ENCODE data around the gene TCAF2. TPM values are rescaled to one million over a fixed set of nuclear protein-coding genes. Genes with fewer than 3 reads are reported as not detected.
"Not testable (repeated sequence)": the region's sequence is repeated elsewhere in the genome, so short reads cannot be mapped to it uniquely, and the experiment has no call there.

Gene TCAF2
- total RNA-seq = 0.54 TPM
- long read RNA-seq = 0 reads

GRCh38 chr7:143620646-143621045, at the start of gene TCAF2:
Gene TCAF2 (plus strand): TSS chr7:143620974.
- intact Hi-C loops (cut with DNase I) = not testable (repeated sequence)
- peak; percentile 94 for DNase-seq (ENCODE audit: low spot score)

GRCh38 chr7:143571501-143571900, 49.3 kb upstream of the TCAF2 start, which contains the start of gene CTAGE15:
Gene CTAGE15 (plus strand): TSS chr7:143571801. CDS start chr7:143571818, 17 bp downstream.
- intact Hi-C loops (cut with DNase I) = not testable (repeated sequence)

GRCh38 chr7:143588183-143588582, 32.6 kb upstream of the TCAF2 start:
- DNase-seq (ENCODE audit: low spot score); intact Hi-C loops (cut with DNase I): not testable (repeated sequence)

More at GRCh38 chr7:143571501-143571900, 49.3 kb upstream of the TCAF2 start, which contains the start of gene CTAGE15:
- DNase-seq (ENCODE audit: low spot score) = not testable (repeated sequence)

- intact Hi-C loops (cut with DNase I) = not testable (repeated sequence)
Measured at GRCh38 chr7:143589897-143590296, 30.9 kb upstream of the TCAF2 start.

GRCh38 chr7:143598086-143598485, 22.7 kb upstream of the TCAF2 start:
- intact Hi-C loops (cut with DNase I) = not testable (repeated sequence)
- peak; percentile 14 for DNase-seq (ENCODE audit: low spot score)

More at GRCh38 chr7:143589897-143590296, 30.9 kb upstream of the TCAF2 start:
- DNase-seq (ENCODE audit: low spot score) = not testable (repeated sequence)

- DNase-seq (ENCODE audit: low spot score); intact Hi-C loops (cut with DNase I): not testable (repeated sequence)
Measured at GRCh38 chr7:143603549-143603948, 17.2 kb upstream of the TCAF2 start.

GRCh38 chr7:143606088-143606487, 14.7 kb upstream of the TCAF2 start:
- intact Hi-C loops (cut with DNase I); DNase-seq (ENCODE audit: low spot score): not testable (repeated sequence)

- DNase-seq (ENCODE audit: low spot score); intact Hi-C loops (cut with DNase I): not testable (repeated sequence)
Measured at GRCh38 chr7:143615545-143615944, 5.2 kb upstream of the TCAF2 start.

GRCh38 chr7:143617204-143617603, 3.6 kb upstream of the TCAF2 start:
- intact Hi-C loops (cut with DNase I); DNase-seq (ENCODE audit: low spot score): not testable (repeated sequence)

GRCh38 chr7:143620058-143620457, 716 bp upstream of the TCAF2 start:
- intact Hi-C loops (cut with DNase I) = not testable (repeated sequence)
- peak; percentile 76 for DNase-seq (ENCODE audit: low spot score)

- DNase-seq (ENCODE audit: low spot score); intact Hi-C loops (cut with DNase I): not testable (repeated sequence)
Measured at GRCh38 chr7:143621175-143621574, 401 bp downstream of the TCAF2 start.

- intact Hi-C loops (cut with DNase I); DNase-seq (ENCODE audit: low spot score): not testable (repeated sequence)
Measured at GRCh38 chr7:143622130-143622529, 1.4 kb downstream of the TCAF2 start.

GRCh38 chr7:143630653-143631052, 9.9 kb downstream of the TCAF2 start:
- DNase-seq (ENCODE audit: low spot score); intact Hi-C loops (cut with DNase I): not testable (repeated sequence)

GRCh38 chr7:143632506-143632905, 11.7 kb downstream of the TCAF2 start:
- not testable (repeated sequence) for DNase-seq (ENCODE audit: low spot score)

GRCh38 chr7:143633013-143633618, 12.3 kb downstream of the TCAF2 start:
- DNase-seq (ENCODE audit: low spot score); intact Hi-C loops (cut with DNase I): not testable (repeated sequence)

More at GRCh38 chr7:143632506-143632905, 11.7 kb downstream of the TCAF2 start:
- intact Hi-C loops (cut with DNase I) = not testable (repeated sequence)

- DNase-seq (ENCODE audit: low spot score); intact Hi-C loops (cut with DNase I): not testable (repeated sequence)
Measured at GRCh38 chr7:143635364-143636240, 14.8 kb downstream of the TCAF2 start.

GRCh38 chr7:143639372-143639771, 18.6 kb downstream of the TCAF2 start:
- DNase-seq (ENCODE audit: low spot score); intact Hi-C loops (cut with DNase I): not testable (repeated sequence)

GRCh38 chr7:143640528-143641189, 19.9 kb downstream of the TCAF2 start:
- intact Hi-C loops (cut with DNase I) = not testable (repeated sequence)

GRCh38 chr7:143646598-143646997, 25.8 kb downstream of the TCAF2 start:
- DNase-seq (ENCODE audit: low spot score); intact Hi-C loops (cut with DNase I): not testable (repeated sequence)

More at GRCh38 chr7:143640528-143641189, 19.9 kb downstream of the TCAF2 start:
- DNase-seq (ENCODE audit: low spot score) = not testable (repeated sequence)
